GM18520 (cell line): Measurements from ENCODE around the gene ALPL.

Experiments
- ATAC-seq: cut with Tn5 transposase; IDR thresholded peaks from one replicate; pipeline ENCODE4 v1.9.1; 2021; ENCODE audit not compliant: unreplicated experiment

ALPL gene

GRCh38 chr1:21526441-21526840 lies 17.2 kb downstream of the ALPL start:
- ATAC-seq = no peak

- no peak for ATAC-seq
Measured at GRCh38 chr1:21530368-21531016, 21.3 kb downstream of the ALPL start.

GRCh38 chr1:21531241-21531640 lies 22.0 kb downstream of the ALPL start:
- ATAC-seq = no peak

- ATAC-seq = no peak
Measured at GRCh38 chr1:21532496-21532895, 23.3 kb downstream of the ALPL start.

- no peak for ATAC-seq
Measured at GRCh38 chr1:21532992-21533534, 23.8 kb downstream of the ALPL start.

- no peak for ATAC-seq
Measured at GRCh38 chr1:21534146-21534545, 24.9 kb downstream of the ALPL start.

- ATAC-seq = no peak
Measured at GRCh38 chr1:21534674-21535378, 25.6 kb downstream of the ALPL start.

GRCh38 chr1:21536218-21536617 lies 27.0 kb downstream of the ALPL start:
- no peak for ATAC-seq

GRCh38 chr1:21537511-21537931 lies 28.3 kb downstream of the ALPL start:
- ATAC-seq = no peak

GRCh38 chr1:21537932-21538630 lies 28.9 kb downstream of the ALPL start:
- ATAC-seq = no peak

GRCh38 chr1:21539933-21540332 lies 30.7 kb downstream of the ALPL start:
- ATAC-seq = no peak

GRCh38 chr1:21541329-21541728 lies 32.1 kb downstream of the ALPL start:
- ATAC-seq = no peak

GRCh38 chr1:21541835-21542234 lies 32.6 kb downstream of the ALPL start:
- no peak for ATAC-seq

GRCh38 chr1:21543598-21543997 lies 34.4 kb downstream of the ALPL start:
- ATAC-seq = no peak

- ATAC-seq = no peak
Measured at GRCh38 chr1:21544095-21544494, 34.9 kb downstream of the ALPL start.

GRCh38 chr1:21546122-21546825 lies 37.1 kb downstream of the ALPL start:
- ATAC-seq = no peak

GRCh38 chr1:21547876-21548275 lies 38.7 kb downstream of the ALPL start:
- ATAC-seq = no peak

GRCh38 chr1:21550097-21550496 lies 40.9 kb downstream of the ALPL start:
- no peak for ATAC-seq

- no peak for ATAC-seq
Measured at GRCh38 chr1:21550866-21551475, 41.7 kb downstream of the ALPL start.

- no peak for ATAC-seq
Measured at GRCh38 chr1:21552715-21553114, 43.5 kb downstream of the ALPL start.
